DND-41 (cell line): ENCODE results near the gene MAP4K3.

Experiments used
- EZH2 ChIP-seq: IDR thresholded peaks from 3 replicates; pipeline ENCODE4 v1.6.1; 2012; ENCODE audit warnings: borderline replicate concordance, low read depth, mild to moderate bottlenecking, moderate library complexity, low read length, inconsistent platforms; ENCODE audit not compliant: severe bottlenecking
- TF ChIP-seq, protein P1 (sequence below): IDR thresholded peaks from 2 replicates; pipeline ENCODE4 v1.5.1; 2012; ENCODE audit warnings: borderline replicate concordance, low read length, moderate library complexity, mild to moderate bottlenecking; ENCODE audit not compliant: poor library complexity, severe bottlenecking; ENCODE audit errors: extremely low read depth

DNA sequence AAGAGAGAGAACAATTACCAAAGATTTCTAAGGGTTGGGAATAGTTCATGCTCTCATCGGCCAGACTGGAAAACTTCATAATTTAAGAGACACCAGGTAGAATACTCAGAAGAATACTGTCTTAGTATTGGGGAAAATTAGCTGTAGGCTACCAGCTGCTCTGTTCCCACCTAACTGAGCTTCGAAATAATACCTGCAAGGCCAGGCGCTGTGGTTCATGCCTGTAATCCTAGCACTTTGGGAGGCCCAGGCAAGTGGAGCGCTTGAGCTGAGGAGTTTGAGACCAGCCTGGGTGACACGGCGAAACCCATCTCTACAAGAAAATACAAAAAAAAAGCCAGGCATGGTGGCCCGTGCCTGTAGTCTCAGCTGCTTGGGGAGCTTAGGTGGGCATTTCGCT, 35.8 kb downstream of the MAP4K3 start:
- TF ChIP-seq, protein P1, sequence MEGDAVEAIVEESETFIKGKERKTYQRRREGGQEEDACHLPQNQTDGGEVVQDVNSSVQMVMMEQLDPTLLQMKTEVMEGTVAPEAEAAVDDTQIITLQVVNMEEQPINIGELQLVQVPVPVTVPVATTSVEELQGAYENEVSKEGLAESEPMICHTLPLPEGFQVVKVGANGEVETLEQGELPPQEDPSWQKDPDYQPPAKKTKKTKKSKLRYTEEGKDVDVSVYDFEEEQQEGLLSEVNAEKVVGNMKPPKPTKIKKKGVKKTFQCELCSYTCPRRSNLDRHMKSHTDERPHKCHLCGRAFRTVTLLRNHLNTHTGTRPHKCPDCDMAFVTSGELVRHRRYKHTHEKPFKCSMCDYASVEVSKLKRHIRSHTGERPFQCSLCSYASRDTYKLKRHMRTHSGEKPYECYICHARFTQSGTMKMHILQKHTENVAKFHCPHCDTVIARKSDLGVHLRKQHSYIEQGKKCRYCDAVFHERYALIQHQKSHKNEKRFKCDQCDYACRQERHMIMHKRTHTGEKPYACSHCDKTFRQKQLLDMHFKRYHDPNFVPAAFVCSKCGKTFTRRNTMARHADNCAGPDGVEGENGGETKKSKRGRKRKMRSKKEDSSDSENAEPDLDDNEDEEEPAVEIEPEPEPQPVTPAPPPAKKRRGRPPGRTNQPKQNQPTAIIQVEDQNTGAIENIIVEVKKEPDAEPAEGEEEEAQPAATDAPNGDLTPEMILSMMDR: no peak
- TF ChIP-seq EZH2: no peak
